Astrocyte (in vitro differentiated cells and primary cell): Measurements from ENCODE around the gene PFDN2. TPM values are rescaled to one million over a fixed set of nuclear protein-coding genes. Genes with fewer than 3 reads are reported as not detected.

Experiments used
- DNase-seq: peaks from one replicate; pipeline ENCODE4 v3.0.0-alpha.2; 2010; ENCODE audit warnings: low read depth
- FAIRE-seq: peaks from 2 replicates; lab custom pipeline; 2011; peaks lifted over from hg19 to GRCh38; lab: Jason Lieb, UNC
- H2AFZ ChIP-seq: 2 replicates; pipeline ENCODE4 v1.6.0; 2012; ENCODE audit warnings: low read depth, low read length, inconsistent platforms
- H3K27ac ChIP-seq: 2 replicates; pipeline ENCODE4 v1.5.1; 2011; ENCODE audit warnings: low read depth, low read length, inconsistent platforms
- H3K27me3 ChIP-seq: 2 replicates; pipeline ENCODE4 v1.6.0; 2011; ENCODE audit warnings: low read length, inconsistent platforms; ENCODE audit not compliant: insufficient read depth
- H3K36me3 ChIP-seq: 2 replicates; pipeline ENCODE4 v1.5.1; 2011; ENCODE audit warnings: low read length, inconsistent platforms; ENCODE audit not compliant: insufficient read depth
- H3K4me1 ChIP-seq: 2 replicates; pipeline ENCODE4 v1.5.1; 2011; ENCODE audit warnings: low read length, inconsistent platforms; ENCODE audit not compliant: insufficient read depth
- H3K4me2 ChIP-seq: 2 replicates; pipeline ENCODE4 v1.6.0; 2012; ENCODE audit warnings: low read length, inconsistent platforms
- H3K4me3 ChIP-seq: 2 replicates; pipeline ENCODE4 v1.5.1; 2011; ENCODE audit warnings: low read depth, mild to moderate bottlenecking, low read length, inconsistent platforms; ENCODE audit not compliant: insufficient read depth
- H3K79me2 ChIP-seq: 2 replicates; pipeline ENCODE4 v1.6.0; 2012; ENCODE audit warnings: mild to moderate bottlenecking, low read length, inconsistent platforms; ENCODE audit not compliant: insufficient read depth
- H3K9ac ChIP-seq: 2 replicates; pipeline ENCODE4 v1.6.0; 2012; ENCODE audit warnings: mild to moderate bottlenecking, low read length, inconsistent platforms
- H3K9me3 ChIP-seq: 2 replicates; pipeline ENCODE4 v1.5.1; 2012; ENCODE audit warnings: low read depth, mild to moderate bottlenecking, low read length, inconsistent platforms; ENCODE audit not compliant: insufficient read depth
- H4K20me1 ChIP-seq: 2 replicates; pipeline ENCODE4 v1.6.0; 2012; ENCODE audit warnings: low read length, inconsistent platforms; ENCODE audit not compliant: insufficient read depth
- H3K27ac Mint-ChIP-seq: one replicate; pipeline ENCODE4 v1.8.0; 2021; ENCODE audit warnings: mild to moderate bottlenecking, mixed read lengths; ENCODE audit not compliant: unreplicated experiment
- H3K27me3 Mint-ChIP-seq: one replicate; pipeline ENCODE4 v1.8.0; 2021; ENCODE audit warnings: low read depth, mixed read lengths; ENCODE audit not compliant: unreplicated experiment
- H3K36me3 Mint-ChIP-seq: one replicate; pipeline ENCODE4 v1.8.0; 2021; ENCODE audit warnings: low read depth, mixed read lengths; ENCODE audit not compliant: unreplicated experiment
- H3K4me1 Mint-ChIP-seq: one replicate; pipeline ENCODE4 v1.8.0; 2021; ENCODE audit warnings: low read depth, mixed read lengths; ENCODE audit not compliant: unreplicated experiment
- H3K4me3 Mint-ChIP-seq: one replicate; pipeline ENCODE4 v1.8.0; 2021; ENCODE audit warnings: mild to moderate bottlenecking, moderate library complexity, mixed read lengths; ENCODE audit not compliant: unreplicated experiment
- H3K9me3 Mint-ChIP-seq: one replicate; pipeline ENCODE4 v1.8.0; 2021; ENCODE audit warnings: mild to moderate bottlenecking, mixed read lengths; ENCODE audit not compliant: unreplicated experiment
- EZH2 ChIP-seq: IDR thresholded peaks from 2 replicates; pipeline ENCODE4 v1.6.1; 2012; ENCODE audit warnings: mild to moderate bottlenecking, low read length, inconsistent platforms; ENCODE audit not compliant: insufficient read depth
- total RNA-seq: library from RNA; stranded (reverse); gene quantifications from 2 replicates; pipeline ENCODE4 v1.2.1, GENCODE V29; 2021
- TF ChIP-seq, protein P1 (sequence below): IDR thresholded peaks from 2 replicates; pipeline ENCODE4 v1.5.1; 2011; ENCODE audit warnings: low read depth, mild to moderate bottlenecking, inconsistent platforms, low read length, moderate library complexity; ENCODE audit not compliant: insufficient read depth

Gene PFDN2
- total RNA-seq, 1 donor from 2014 or later = 111 TPM

DNA sequence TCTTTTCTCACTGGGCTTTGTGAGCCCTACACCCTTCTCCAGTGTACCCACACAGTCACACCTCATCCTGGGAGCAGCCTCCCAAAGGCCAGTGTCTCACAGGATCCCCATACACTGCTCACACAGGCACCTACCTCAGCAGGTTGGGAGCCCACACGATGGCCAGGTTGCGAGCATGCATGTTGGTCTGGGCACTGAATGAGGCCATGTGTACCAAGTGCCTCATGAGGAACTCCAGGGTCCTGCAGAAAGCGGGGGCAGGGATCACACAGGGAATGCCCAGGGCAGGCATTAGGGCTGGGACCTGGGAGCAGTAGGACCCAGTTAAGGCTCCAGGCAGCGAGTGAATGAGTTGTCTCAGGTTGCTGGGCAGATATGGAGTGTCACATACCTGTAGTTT lies 63.6 kb downstream of the PFDN2 start:
- Histone ChIP-seq H3K9me3 (no peaks in the 10 kb centered on the region), H3K36me3 (no peaks in the 10 kb centered on the region), H3K4me3 (no peak overlapping the region), H3K4me2 (no peak overlapping the region), H3K27ac (no peak overlapping the region), H3K27me3 (no peaks in the 10 kb centered on the region), H3K4me1 (peaks cover 3% of the 10 kb centered on the region), H3K9ac (no peak overlapping the region), H4K20me1 (no peaks in the 10 kb centered on the region), H3K79me2 (no peaks in the 10 kb centered on the region), H2AFZ (no peak overlapping the region)
- H3K36me3 Mint-ChIP-seq = peaks cover 2% of the 10 kb centered on the region
- H3K4me1 Mint-ChIP-seq = no peaks in the 10 kb centered on the region
- H3K4me3 Mint-ChIP-seq = no peak overlapping the region
- no peak overlapping the region for H3K27ac Mint-ChIP-seq
- DNase-seq = no peak
- no peaks in the 10 kb centered on the region for H3K27me3 Mint-ChIP-seq
- H3K9me3 Mint-ChIP-seq = peaks cover 12% of the 10 kb centered on the region
- FAIRE-seq = no peak
- no peak for TF ChIP-seq EZH2
- TF ChIP-seq, protein P1, sequence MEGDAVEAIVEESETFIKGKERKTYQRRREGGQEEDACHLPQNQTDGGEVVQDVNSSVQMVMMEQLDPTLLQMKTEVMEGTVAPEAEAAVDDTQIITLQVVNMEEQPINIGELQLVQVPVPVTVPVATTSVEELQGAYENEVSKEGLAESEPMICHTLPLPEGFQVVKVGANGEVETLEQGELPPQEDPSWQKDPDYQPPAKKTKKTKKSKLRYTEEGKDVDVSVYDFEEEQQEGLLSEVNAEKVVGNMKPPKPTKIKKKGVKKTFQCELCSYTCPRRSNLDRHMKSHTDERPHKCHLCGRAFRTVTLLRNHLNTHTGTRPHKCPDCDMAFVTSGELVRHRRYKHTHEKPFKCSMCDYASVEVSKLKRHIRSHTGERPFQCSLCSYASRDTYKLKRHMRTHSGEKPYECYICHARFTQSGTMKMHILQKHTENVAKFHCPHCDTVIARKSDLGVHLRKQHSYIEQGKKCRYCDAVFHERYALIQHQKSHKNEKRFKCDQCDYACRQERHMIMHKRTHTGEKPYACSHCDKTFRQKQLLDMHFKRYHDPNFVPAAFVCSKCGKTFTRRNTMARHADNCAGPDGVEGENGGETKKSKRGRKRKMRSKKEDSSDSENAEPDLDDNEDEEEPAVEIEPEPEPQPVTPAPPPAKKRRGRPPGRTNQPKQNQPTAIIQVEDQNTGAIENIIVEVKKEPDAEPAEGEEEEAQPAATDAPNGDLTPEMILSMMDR = no peak

DNA sequence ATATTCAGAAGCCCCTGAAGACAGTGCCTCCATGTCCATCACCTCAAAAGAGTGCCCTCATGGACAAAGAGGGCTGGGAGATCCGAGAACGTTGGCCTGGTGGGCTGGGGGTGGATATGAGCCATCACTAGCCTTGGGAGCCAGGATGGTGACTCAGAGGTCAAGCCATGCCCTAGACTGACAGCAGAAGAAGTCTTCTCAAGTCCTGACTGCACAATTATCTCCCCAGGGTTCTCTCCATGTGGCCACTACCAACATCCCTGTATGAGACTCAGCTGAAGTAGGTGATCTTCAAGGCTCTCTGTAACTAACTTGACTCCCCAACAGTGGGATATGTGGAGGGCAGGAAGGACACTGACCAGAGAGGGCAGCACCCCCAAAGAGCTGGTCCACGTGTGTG lies 64.9 kb downstream of the PFDN2 start:
- Mint-ChIP-seq H3K27me3 (no peaks in the 10 kb centered on the region), H3K4me3 (no peak overlapping the region), H3K36me3 (peaks cover 10% of the 10 kb centered on the region), H3K4me1 (no peaks in the 10 kb centered on the region), H3K9me3 (peaks cover 19% of the 10 kb centered on the region), H3K27ac (no peak overlapping the region)
- no peaks in the 10 kb centered on the region for H4K20me1 ChIP-seq
- H3K9ac ChIP-seq = no peak overlapping the region
- no peaks in the 10 kb centered on the region for H3K79me2 ChIP-seq
- FAIRE-seq (no peak), DNase-seq (no peak)
- peaks cover 3% of the 10 kb centered on the region for H3K4me1 ChIP-seq
- H3K27me3 ChIP-seq = no peaks in the 10 kb centered on the region
- H3K27ac ChIP-seq = no peak overlapping the region
- H3K4me2 ChIP-seq = no peak overlapping the region
- peaks cover 6% of the 10 kb centered on the region for H3K9me3 ChIP-seq
- no peak overlapping the region for H2AFZ ChIP-seq
- TF ChIP-seq, protein P1 = no peak
- no peak for TF ChIP-seq EZH2
- no peaks in the 10 kb centered on the region for H3K36me3 ChIP-seq
- H3K4me3 ChIP-seq = no peak overlapping the region

DNA sequence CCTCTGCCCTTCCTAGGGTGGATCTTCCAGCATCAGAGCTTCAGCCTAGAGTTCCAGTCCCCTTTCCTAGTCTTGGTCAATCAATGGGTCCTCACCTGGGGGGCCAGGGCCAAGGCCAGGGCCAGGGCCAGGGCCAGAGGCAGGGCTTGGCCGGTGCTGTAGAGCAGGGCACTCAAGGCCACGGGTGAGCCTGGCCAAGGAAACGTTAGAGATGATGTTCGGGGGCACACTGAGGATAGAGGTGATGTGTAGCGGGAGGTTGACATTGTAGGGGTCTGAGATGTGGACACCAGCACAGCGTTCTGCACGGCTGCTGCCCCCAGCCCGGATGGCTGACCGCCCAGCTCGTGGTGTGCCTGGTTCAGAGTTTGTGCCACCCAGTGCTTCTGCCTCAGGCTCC lies 66.6 kb downstream of the PFDN2 start:
- Histone ChIP-seq H3K4me1 (peaks cover 6% of the 10 kb centered on the region), H3K27me3 (no peaks in the 10 kb centered on the region), H3K36me3 (no peaks in the 10 kb centered on the region), H3K4me2 (no peak overlapping the region), H3K9ac (no peak overlapping the region), H2AFZ (no peak overlapping the region), H3K27ac (no peak overlapping the region), H4K20me1 (no peaks in the 10 kb centered on the region), H3K4me3 (no peak overlapping the region), H3K79me2 (no peaks in the 10 kb centered on the region), H3K9me3 (peaks cover 6% of the 10 kb centered on the region)
- Mint-ChIP-seq H3K27ac (no peak overlapping the region), H3K36me3 (peaks cover 11% of the 10 kb centered on the region), H3K9me3 (peaks cover 27% of the 10 kb centered on the region), H3K4me3 (no peak overlapping the region), H3K27me3 (no peaks in the 10 kb centered on the region), H3K4me1 (peaks cover 4% of the 10 kb centered on the region)
- no peak for DNase-seq
- FAIRE-seq = no peak
- TF ChIP-seq, protein P1 = no peak
- TF ChIP-seq EZH2 = no peak

Other genes with a start within 250 kb of the PFDN2 start
- not detected in 2 replicates for gene ITLN1, start 232.9 kb downstream of the PFDN2 start, total RNA-seq
- gene ITLN2, start 163.2 kb downstream of the PFDN2 start, total RNA-seq = not detected in 2 replicates
- gene F11R, start 96.9 kb downstream of the PFDN2 start, total RNA-seq = 53.7 and 68.6 TPM in 2 replicates
- 9.5 TPM in 2 replicates for gene TSTD1, start 79.1 kb downstream of the PFDN2 start, total RNA-seq
- gene USF1, start 72.1 kb downstream of the PFDN2 start, total RNA-seq = 61.3 and 70.1 TPM in 2 replicates
- 0.19 and 0.25 TPM in 2 replicates for gene ARHGAP30, start 48.1 kb downstream of the PFDN2 start, total RNA-seq
- gene NECTIN4, start 28.5 kb downstream of the PFDN2 start, total RNA-seq = 1.6 and 1.9 TPM in 2 replicates
- 1.5 and 1.8 TPM in 2 replicates for gene KLHDC9, start 19.7 kb downstream of the PFDN2 start, total RNA-seq
- gene NIT1, start 68 bp upstream of the PFDN2 start, total RNA-seq = 25.6 and 25.9 TPM in 2 replicates
- 40.9 and 41.8 TPM in 2 replicates for gene DEDD, start 14.6 kb upstream of the PFDN2 start, total RNA-seq
- gene UFC1, start 35.9 kb upstream of the PFDN2 start, total RNA-seq = 87.5 and 91.0 TPM in 2 replicates
- 14.4 and 19.2 TPM in 2 replicates for gene USP21, start 41.5 kb upstream of the PFDN2 start, total RNA-seq
- gene PPOX, start 48.4 kb upstream of the PFDN2 start, total RNA-seq = 17.0 and 20.0 TPM in 2 replicates
- 39.6 and 40.4 TPM in 2 replicates for gene B4GALT3, start 59.5 kb upstream of the PFDN2 start, total RNA-seq
- 2.7 and 5.1 TPM in 2 replicates for gene ADAMTS4, start 81.0 kb upstream of the PFDN2 start, total RNA-seq
- gene NDUFS2, start 84.3 kb upstream of the PFDN2 start, total RNA-seq = 59.9 and 69.0 TPM in 2 replicates
- 0.68 and 0.91 TPM in 2 replicates for gene FCER1G, start 97.3 kb upstream of the PFDN2 start, total RNA-seq
- gene APOA2, start 105.6 kb upstream of the PFDN2 start, total RNA-seq = not detected in 2 replicates
- gene TOMM40L, start 108.0 kb upstream of the PFDN2 start, total RNA-seq = 12.0 and 12.3 TPM in 2 replicates
- gene NR1I3, start 120.2 kb upstream of the PFDN2 start, total RNA-seq = not detected in 2 replicates
- 0.26 TPM in 1 of 2 replicates, not detected in the other for gene PCP4L1, start 140.7 kb upstream of the PFDN2 start, total RNA-seq
- gene MPZ, start 191.9 kb upstream of the PFDN2 start, total RNA-seq = 2.3 TPM in 2 replicates
- 176 and 181 TPM in 2 replicates for gene SDHC, start 196.3 kb upstream of the PFDN2 start, total RNA-seq
- gene CFAP126, start 249.8 kb upstream of the PFDN2 start, total RNA-seq = not detected in 2 replicates